K562 (cell line): ENCODE results near the gene FAM219B. TPM values are rescaled to one million over a fixed set of nuclear protein-coding genes. Genes with fewer than 3 reads are reported as not detected.
A peak's percentile ranks its signal among the peaks of the same experiment; 100 is the strongest.

ENCODE experiments used
- DMBX1 ChIP-seq: fragments of 250-450 bp; sonication (Bioruptor Pico); IDR thresholded peaks from 2 replicates; pipeline ENCODE4 v1.8.0; 2022; ENCODE audit warnings: inconsistent platforms, mild to moderate bottlenecking, moderate library complexity, borderline replicate concordance
- HEY1 ChIP-seq: fragments of 250-450 bp; sonication (Bioruptor Pico); IDR thresholded peaks from 2 replicates; pipeline ENCODE4 v1.5.0; 2020; ENCODE audit warnings: mild to moderate bottlenecking, moderate library complexity, borderline replicate concordance
- HLTF ChIP-seq: fragments of 450-650 bp; IDR thresholded peaks from 2 replicates; pipeline ENCODE4 v1.6.1; 2016
- MAZ ChIP-seq, 2 experiments: fragments of 450-650 bp in 1 of 2; sonication (generic) in 1 of 2; formaldehyde crosslinking; IDR thresholded peaks in 1 of 2; conservative IDR thresholded peaks in 1 of 2; 2 replicates each; pipeline versions ENCODE4 v1.4.0 to v1.5.0; 2020; ENCODE audit warnings: mild to moderate bottlenecking in 1 of 2, missing genetic modification reagents in 1 of 2
- NR2C2 ChIP-seq, 2 experiments: fragments of 200-800 bp in 1 of 2; sonication (Bioruptor generic) in 1 of 2; sonication (generic) in 1 of 2; formaldehyde crosslinking in 1 of 2; IDR thresholded peaks; 2 replicates each; pipeline versions ENCODE4 v1.6.1 to v1.8.0; 2016 to 2022; ENCODE audit warnings: mild to moderate bottlenecking in 1 of 2, missing compliant biosample characterization in 1 of 2, missing genetic modification characterization in 1 of 2, missing genetic modification reagents in 1 of 2
- POLR2AphosphoS5 ChIP-seq: IDR thresholded peaks from 2 replicates; pipeline ENCODE4 v1.6.1; 2011; ENCODE audit warnings: mild to moderate bottlenecking, low read depth, low read length, moderate library complexity; ENCODE audit not compliant: control insufficient read depth, insufficient read depth
- PYGO2 ChIP-seq: fragments of 450-650 bp; IDR thresholded peaks from 2 replicates; pipeline ENCODE4 v1.6.1; 2016; ENCODE audit warnings: mild to moderate bottlenecking, missing genetic modification characterization, moderate library complexity, missing compliant biosample characterization
- STAT5B ChIP-seq: fragments of 250-450 bp; sonication (Bioruptor Pico); IDR thresholded peaks from 2 replicates; pipeline ENCODE4 v1.8.0; 2021; ENCODE audit warnings: mild to moderate bottlenecking, inconsistent platforms
- TAL1 ChIP-seq: fragments of 450-650 bp; IDR thresholded peaks from 2 replicates; pipeline ENCODE4 v1.6.1; 2016; ENCODE audit warnings: mild to moderate bottlenecking
- TBP ChIP-seq: optimal IDR thresholded peaks from 2 replicates; pipeline ENCODE3; 2011; ENCODE audit warnings: low read depth, low read length, improper control_type of control experiment
- THRAP3 ChIP-seq: fragments of 450-650 bp; IDR thresholded peaks from 2 replicates; pipeline ENCODE4 v1.6.1; 2016; ENCODE audit warnings: mild to moderate bottlenecking, inconsistent platforms, borderline replicate concordance
- ZC3H11A ChIP-seq: IDR thresholded peaks from 2 replicates; pipeline ENCODE4 v1.6.1; 2012; ENCODE audit warnings: low read depth, low read length, improper control_type of control experiment
- ZNF12 ChIP-seq: sonication (generic); formaldehyde crosslinking; IDR thresholded peaks from 2 replicates; pipeline ENCODE4 v1.4.0; 2020; ENCODE audit warnings: mild to moderate bottlenecking, missing genetic modification reagents
- ZNF717 ChIP-seq: fragments of 250-450 bp; sonication (Bioruptor Pico); IDR thresholded peaks from 2 replicates; pipeline ENCODE4 v1.5.0; 2021
- ZNF79 ChIP-seq: fragments of 250-450 bp; sonication (Bioruptor Pico); IDR thresholded peaks from 2 replicates; pipeline ENCODE4 v1.4.0; 2020; ENCODE audit warnings: low read depth, mild to moderate bottlenecking, moderate library complexity
- polyA plus RNA-seq, 8 experiments: library from polyadenylated mRNA; depleted of rRNA in 4 of 8; stranded (reverse) in 5 of 8; unstranded in 3 of 8; fragments of >200 nt; fragmentation: Nextera tagmentation in 2 of 8; fragmentation: Illumina TruSeq in 1 of 8; extraction: Ambion mirVana in 2 of 8; extraction: Trizol in 1 of 8; gene quantifications; 2 replicates each; pipeline versions ENCODE4 v1.2.1 to v1.2.3, GENCODE V29; 2011 to 2014; ENCODE audit warnings: inconsistent platforms in 1 of 8, missing spikeins in 1 of 8
- total RNA-seq, 7 experiments: library from RNA; depleted of rRNA in 6 of 7; stranded (reverse); fragments of >200 nt in 6 of 7; fragmentation: Illumina TruSeq in 2 of 7; extraction: Trizol in 2 of 7; gene quantifications; 2 replicates each; pipeline versions ENCODE4 v1.2.1 to v1.2.3, GENCODE V29; 2011 to 2021; ENCODE audit warnings: low replicate concordance in 1 of 7
- TF ChIP-seq, protein P1 (sequence below): fragments of 450-650 bp; IDR thresholded peaks from 2 replicates; pipeline ENCODE4 v1.6.1; 2018; ENCODE audit warnings: mild to moderate bottlenecking, low read depth; ENCODE audit not compliant: partially characterized antibody
- TF ChIP-seq, protein P2 (sequence below), 2 experiments: fragments of 450-650 bp; IDR thresholded peaks; 2 replicates each; pipeline ENCODE4 v1.6.1; 2016
- TF ChIP-seq, protein P3 (sequence below): sonication (generic); formaldehyde crosslinking; IDR thresholded peaks from 2 replicates; pipeline ENCODE4 v1.9.0; 2022; ENCODE audit warnings: mild to moderate bottlenecking, missing genetic modification reagents
- TF ChIP-seq, protein P4 (sequence below): fragments of 450-650 bp; formaldehyde crosslinking; IDR thresholded peaks from 2 replicates; pipeline ENCODE4 v1.4.0; 2022; ENCODE audit warnings: missing genetic modification characterization
- TF ChIP-seq, protein P5 (sequence below): fragments of 250-450 bp; sonication (Bioruptor Pico); IDR thresholded peaks from 2 replicates; pipeline ENCODE4 v1.5.0; 2021; ENCODE audit warnings: mild to moderate bottlenecking, moderate library complexity

The FAM219B gene
- total and polyA plus RNA-seq, 9 of the 15 experiments (the other 6 are each of a cell fraction or from before 2014, with no cell fraction given), result 6.8 to 50.4 (median 29.4) TPM

DNA sequence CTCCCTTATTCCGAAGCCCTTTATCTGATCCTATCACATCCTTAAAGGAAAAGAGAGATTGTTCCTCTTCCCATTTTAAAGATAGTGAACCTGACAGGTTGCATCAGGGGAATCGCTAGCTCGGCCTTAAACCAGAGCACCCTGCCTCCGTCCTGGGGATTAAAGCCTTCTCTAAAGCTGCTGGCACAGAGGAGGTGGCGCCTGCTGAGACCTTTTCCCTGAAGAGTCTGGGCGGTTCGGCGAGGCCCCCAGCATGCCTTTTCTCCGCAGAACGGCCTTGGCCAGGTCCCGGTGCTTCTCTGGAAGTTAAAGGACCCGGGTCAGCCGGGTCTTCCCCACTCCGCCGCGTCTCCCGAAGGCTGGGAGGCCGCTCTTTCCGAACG is 593 bp downstream of the FAM219B start (continued):
- TF ChIP-seq NR2C2 (CRISPR knock-in tag; IDR thresholded peaks at IDR 0.05) (peak; percentile 31; the same call in 1 of the 2 replicates), NR2C2 (tag; IDR thresholded peaks at IDR 0.05) (no peak), POLR2AphosphoS5 (no peak), DMBX1 (CRISPR knock-in tag) (no peak), ZC3H11A (no peak), ZNF717 (no peak), PYGO2 (tag) (no peak), TAL1 (no peak), ZNF12 (CRISPR knock-in tag) (no peak), TBP (peak; percentile 3), MAZ (CRISPR knock-in tag; conservative IDR thresholded peaks at IDR 0.05 in 1 of 2, IDR thresholded peaks at IDR 0.05 in 1 of 2) (no peak), STAT5B (no peak), HEY1 (CRISPR knock-in tag) (0 out of 2 replicates have a peak, but pooled peaks have one; percentile 9), HLTF (no peak), ZNF79 (no peak), THRAP3 (no peak)
- TF ChIP-seq, protein P1, sequence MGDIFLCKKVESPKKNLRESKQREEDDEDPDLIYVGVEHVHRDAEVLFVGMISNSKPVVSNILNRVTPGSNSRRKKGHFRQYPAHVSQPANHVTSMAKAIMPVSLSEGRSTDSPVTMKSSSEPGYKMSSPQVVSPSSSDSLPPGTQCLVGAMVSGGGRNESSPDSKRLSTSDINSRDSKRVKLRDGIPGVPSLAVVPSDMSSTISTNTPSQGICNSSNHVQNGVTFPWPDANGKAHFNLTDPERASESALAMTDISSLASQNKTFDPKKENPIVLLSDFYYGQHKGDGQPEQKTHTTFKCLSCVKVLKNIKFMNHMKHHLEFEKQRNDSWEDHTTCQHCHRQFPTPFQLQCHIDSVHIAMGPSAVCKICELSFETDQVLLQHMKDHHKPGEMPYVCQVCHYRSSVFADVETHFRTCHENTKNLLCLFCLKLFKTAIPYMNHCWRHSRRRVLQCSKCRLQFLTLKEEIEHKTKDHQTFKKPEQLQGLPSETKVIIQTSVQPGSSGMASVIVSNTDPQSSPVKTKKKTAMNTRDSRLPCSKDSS, result no peak
- TF ChIP-seq, protein P2, sequence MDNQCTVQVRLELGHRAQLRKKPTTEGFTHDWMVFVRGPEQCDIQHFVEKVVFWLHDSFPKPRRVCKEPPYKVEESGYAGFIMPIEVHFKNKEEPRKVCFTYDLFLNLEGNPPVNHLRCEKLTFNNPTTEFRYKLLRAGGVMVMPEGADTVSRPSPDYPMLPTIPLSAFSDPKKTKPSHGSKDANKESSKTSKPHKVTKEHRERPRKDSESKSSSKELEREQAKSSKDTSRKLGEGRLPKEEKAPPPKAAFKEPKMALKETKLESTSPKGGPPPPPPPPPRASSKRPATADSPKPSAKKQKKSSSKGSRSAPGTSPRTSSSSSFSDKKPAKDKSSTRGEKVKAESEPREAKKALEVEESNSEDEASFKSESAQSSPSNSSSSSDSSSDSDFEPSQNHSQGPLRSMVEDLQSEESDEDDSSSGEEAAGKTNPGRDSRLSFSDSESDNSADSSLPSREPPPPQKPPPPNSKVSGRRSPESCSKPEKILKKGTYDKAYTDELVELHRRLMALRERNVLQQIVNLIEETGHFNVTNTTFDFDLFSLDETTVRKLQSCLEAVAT (IDR thresholded peaks at IDR 0.05), result no peak
- TF ChIP-seq, protein P3, sequence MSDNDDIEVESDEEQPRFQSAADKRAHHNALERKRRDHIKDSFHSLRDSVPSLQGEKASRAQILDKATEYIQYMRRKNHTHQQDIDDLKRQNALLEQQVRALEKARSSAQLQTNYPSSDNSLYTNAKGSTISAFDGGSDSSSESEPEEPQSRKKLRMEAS (CRISPR knock-in tag), result 0 out of 2 replicates have a peak, but pooled peaks have one; percentile 8
- TF ChIP-seq, protein P4, sequence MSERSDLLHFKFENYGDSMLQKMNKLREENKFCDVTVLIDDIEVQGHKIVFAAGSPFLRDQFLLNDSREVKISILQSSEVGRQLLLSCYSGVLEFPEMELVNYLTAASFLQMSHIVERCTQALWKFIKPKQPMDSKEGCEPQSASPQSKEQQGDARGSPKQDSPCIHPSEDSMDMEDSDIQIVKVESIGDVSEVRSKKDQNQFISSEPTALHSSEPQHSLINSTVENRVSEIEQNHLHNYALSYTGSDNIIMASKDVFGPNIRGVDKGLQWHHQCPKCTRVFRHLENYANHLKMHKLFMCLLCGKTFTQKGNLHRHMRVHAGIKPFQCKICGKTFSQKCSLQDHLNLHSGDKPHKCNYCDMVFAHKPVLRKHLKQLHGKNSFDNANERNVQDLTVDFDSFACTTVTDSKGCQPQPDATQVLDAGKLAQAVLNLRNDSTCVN (CRISPR knock-in tag), result no peak
- TF ChIP-seq, protein P5, sequence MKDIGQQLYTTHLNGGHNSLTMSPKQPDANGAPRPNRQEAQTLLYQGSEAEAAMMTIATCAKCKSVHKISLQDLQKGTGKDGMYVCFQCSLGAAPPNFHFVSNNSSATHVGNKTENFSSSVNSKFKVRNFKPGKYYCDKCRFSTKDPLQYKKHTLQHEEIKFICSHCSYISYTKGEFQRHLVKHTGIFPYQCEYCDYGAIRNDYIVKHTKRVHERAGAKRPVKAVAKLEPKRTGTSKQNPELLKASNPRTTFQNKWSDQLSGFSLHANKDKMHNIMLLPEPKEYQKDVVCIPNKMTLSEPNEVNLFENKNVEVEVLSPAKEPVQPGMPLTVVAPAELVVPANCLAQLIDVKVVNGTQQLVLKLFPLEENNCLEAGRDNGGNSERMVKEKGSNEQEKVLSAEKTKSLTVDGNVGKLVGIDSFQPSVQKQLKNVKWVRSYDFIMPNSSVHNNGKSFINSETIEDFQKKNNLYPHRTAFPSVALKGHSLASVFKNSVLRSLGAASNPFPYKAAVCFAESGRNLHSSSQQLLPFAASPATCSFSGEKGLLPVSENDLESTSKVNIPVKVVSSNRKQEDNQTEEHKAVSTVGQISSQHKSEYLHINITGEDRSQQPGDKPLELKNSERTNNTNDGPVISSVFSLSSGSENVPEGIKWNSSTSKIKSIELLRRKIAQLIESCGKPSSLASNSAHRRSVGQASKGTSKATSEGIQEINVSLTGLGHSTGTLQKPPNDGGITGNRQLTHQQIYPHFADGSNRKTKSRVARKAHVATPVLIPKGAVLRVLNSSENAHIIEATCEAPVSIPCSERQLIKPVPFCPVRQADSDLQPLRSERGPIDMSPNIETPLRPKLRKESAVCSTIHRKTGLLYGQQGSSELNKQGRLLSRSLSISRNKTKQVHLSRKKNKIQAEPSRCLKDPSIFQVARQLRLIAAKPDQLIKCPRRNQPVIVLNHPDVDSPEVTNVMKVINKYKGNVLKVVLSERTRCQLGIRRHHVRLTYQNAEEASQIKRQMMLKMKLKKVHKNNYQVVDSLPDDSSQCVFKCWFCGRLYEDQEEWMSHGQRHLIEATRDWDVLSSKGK (CRISPR knock-in tag), result no peak
